ENCODE data around the gene NWD2.

GRCh38 chr4:37381040-37381668, 136.6 kb downstream of the NWD2 start:
- TF ChIP-seq RAD21 (conservative IDR thresholded peaks at IDR 0.05 in 1 of 2, IDR thresholded peaks at IDR 0.05 in 1 of 2), result no peak
- TF ChIP-seq ELK1 (IDR thresholded peaks at IDR 0.05; ENCODE audit: low read depth, low read length), result no peak
- no peak for TF ChIP-seq POLR2A (IDR thresholded peaks at IDR 0.05; ENCODE audit: low read length)
- no peak for TF ChIP-seq CTCF (IDR thresholded peaks at IDR 0.05)
- no peak for TF ChIP-seq EP300 (IDR thresholded peaks at IDR 0.05)
- TF ChIP-seq CBX2 (IDR thresholded peaks at IDR 0.05; ENCODE audit: borderline replicate concordance, low read depth), result no peak
- no peak for TF ChIP-seq JUNB (IDR thresholded peaks at IDR 0.05)
- no peak for TF ChIP-seq MAX (IDR thresholded peaks at IDR 0.05)
- no peak for TF ChIP-seq RCOR1 (IDR thresholded peaks at IDR 0.05; ENCODE audit: low read depth, low read length)
- TF ChIP-seq HDAC2 (IDR thresholded peaks at IDR 0.05), result no peak
- no peak for TF ChIP-seq POLR2AphosphoS2 (conservative IDR thresholded peaks at IDR 0.05; ENCODE audit: low read length)

All from A549 (cell line).